MM.1S (cell line): ENCODE data around the gene CYP51A1.

ENCODE experiments used
- DNase-seq: peaks from one replicate; pipeline ENCODE4 v3.0.0-alpha.2; 2015
- H2AFZ ChIP-seq: fragments of 300-600 bp; sonication (generic); 2 replicates; pipeline ENCODE4 v1.6.0; 2016; ENCODE audit warnings: antibody characterized with exemption, low read length
- H3F3A ChIP-seq: fragments of 300-600 bp; sonication (generic); 2 replicates; pipeline ENCODE4 v1.6.1; 2016; ENCODE audit warnings: mild to moderate bottlenecking, antibody characterized with exemption, low read length, moderate library complexity, mixed read lengths; ENCODE audit not compliant: insufficient read depth
- H3K27ac ChIP-seq: fragments of 300-600 bp; sonication (generic); 2 replicates; pipeline ENCODE4 v1.5.1; 2016; ENCODE audit warnings: mild to moderate bottlenecking, low read length
- H3K27me3 ChIP-seq: fragments of 300-600 bp; sonication (generic); replicated peaks from 2 replicates; pipeline ENCODE4 v1.6.0; 2016; ENCODE audit warnings: low read length; ENCODE audit not compliant: insufficient read depth
- H3K36me3 ChIP-seq: fragments of 300-600 bp; sonication (generic); replicated peaks from 2 replicates; pipeline ENCODE4 v1.6.1; 2016; ENCODE audit warnings: mild to moderate bottlenecking, low read length, mixed read lengths; ENCODE audit not compliant: insufficient read depth
- H3K4me1 ChIP-seq: fragments of 300-600 bp; sonication (generic); 2 replicates; pipeline ENCODE4 v1.6.1; 2016; ENCODE audit warnings: low read length, mixed read lengths
- H3K4me2 ChIP-seq: fragments of 300-600 bp; sonication (generic); 2 replicates; pipeline ENCODE4 v1.6.0; 2016; ENCODE audit warnings: low read depth, low read length
- H3K4me3 ChIP-seq: fragments of 300-600 bp; sonication (generic); 2 replicates; pipeline ENCODE4 v1.5.1; 2016; ENCODE audit warnings: low read length, mixed read lengths
- H3K79me2 ChIP-seq: fragments of 300-600 bp; sonication (generic); 2 replicates; pipeline ENCODE4 v1.6.1; 2016; ENCODE audit warnings: mixed run types, low read length, mixed read lengths
- H3K9ac ChIP-seq: fragments of 300-600 bp; sonication (generic); 2 replicates; pipeline ENCODE4 v1.6.1; 2016; ENCODE audit warnings: low read length, mixed read lengths
- H3K9me2 ChIP-seq: fragments of 300-600 bp; sonication (generic); replicated peaks from 2 replicates; pipeline ENCODE4 v1.6.1; 2016; ENCODE audit warnings: mild to moderate bottlenecking, low read length, mixed read lengths; ENCODE audit not compliant: insufficient read depth
- H3K9me3 ChIP-seq: fragments of 300-600 bp; sonication (generic); replicated peaks from 2 replicates; pipeline ENCODE4 v1.6.1; 2016; ENCODE audit warnings: mild to moderate bottlenecking, low read length, mixed read lengths; ENCODE audit not compliant: insufficient read depth
- H4K20me1 ChIP-seq: fragments of 300-600 bp; sonication (generic); 2 replicates; pipeline ENCODE4 v1.6.1; 2016; ENCODE audit warnings: mild to moderate bottlenecking, low read length, moderate library complexity, mixed read lengths; ENCODE audit not compliant: insufficient read depth
- EZH2 ChIP-seq: fragments of 300-600 bp; sonication (generic); optimal IDR thresholded peaks from 2 replicates; pipeline ENCODE3; 2017; ENCODE audit warnings: low read depth, mild to moderate bottlenecking, antibody characterized with exemption, low read length, mixed read lengths
- EZH2phosphoT487 ChIP-seq: fragments of 300-600 bp; sonication (generic); IDR thresholded peaks from 2 replicates; pipeline ENCODE4 v1.6.1; 2018; ENCODE audit warnings: antibody characterized with exemption, low read length
- TF ChIP-seq, protein P1 (sequence below): fragments of 300-600 bp; sonication (generic); IDR thresholded peaks from 2 replicates; pipeline ENCODE4 v1.5.1; 2016; ENCODE audit warnings: antibody characterized with exemption, low read length, mixed read lengths

The CYP51A1 gene

GRCh38 chr7:92071032-92071431 is 63.2 kb downstream of the CYP51A1 start:
- TF ChIP-seq EZH2phosphoT487 (no peak), EZH2 (no peak)
- TF ChIP-seq, protein P1, sequence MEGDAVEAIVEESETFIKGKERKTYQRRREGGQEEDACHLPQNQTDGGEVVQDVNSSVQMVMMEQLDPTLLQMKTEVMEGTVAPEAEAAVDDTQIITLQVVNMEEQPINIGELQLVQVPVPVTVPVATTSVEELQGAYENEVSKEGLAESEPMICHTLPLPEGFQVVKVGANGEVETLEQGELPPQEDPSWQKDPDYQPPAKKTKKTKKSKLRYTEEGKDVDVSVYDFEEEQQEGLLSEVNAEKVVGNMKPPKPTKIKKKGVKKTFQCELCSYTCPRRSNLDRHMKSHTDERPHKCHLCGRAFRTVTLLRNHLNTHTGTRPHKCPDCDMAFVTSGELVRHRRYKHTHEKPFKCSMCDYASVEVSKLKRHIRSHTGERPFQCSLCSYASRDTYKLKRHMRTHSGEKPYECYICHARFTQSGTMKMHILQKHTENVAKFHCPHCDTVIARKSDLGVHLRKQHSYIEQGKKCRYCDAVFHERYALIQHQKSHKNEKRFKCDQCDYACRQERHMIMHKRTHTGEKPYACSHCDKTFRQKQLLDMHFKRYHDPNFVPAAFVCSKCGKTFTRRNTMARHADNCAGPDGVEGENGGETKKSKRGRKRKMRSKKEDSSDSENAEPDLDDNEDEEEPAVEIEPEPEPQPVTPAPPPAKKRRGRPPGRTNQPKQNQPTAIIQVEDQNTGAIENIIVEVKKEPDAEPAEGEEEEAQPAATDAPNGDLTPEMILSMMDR, result no peak
- H3K4me2 ChIP-seq, result no peak overlapping the region
- H4K20me1 ChIP-seq, result no peaks in the 10 kb centered on the region
- no peak overlapping the region for H3K27ac ChIP-seq
- peaks cover 6% of the 10 kb centered on the region; the same call in 1 of the 2 replicates for H3F3A ChIP-seq
- H3K4me1 ChIP-seq, result peaks cover 9% of the 10 kb centered on the region; the same call in 1 of the 2 replicates
- no peaks in the 10 kb centered on the region for H3K9me3 ChIP-seq
- H2AFZ ChIP-seq, result no peak overlapping the region
- no peak overlapping the region for H3K4me3 ChIP-seq
- no peak overlapping the region for H3K9ac ChIP-seq
- no peaks in the 10 kb centered on the region for H3K79me2 ChIP-seq
- no peaks in the 10 kb centered on the region; the same call in 1 of the 2 replicates for H3K36me3 ChIP-seq
- DNase-seq, result no peak
- no peaks in the 10 kb centered on the region for H3K27me3 ChIP-seq
- no peaks in the 10 kb centered on the region for H3K9me2 ChIP-seq

DNA sequence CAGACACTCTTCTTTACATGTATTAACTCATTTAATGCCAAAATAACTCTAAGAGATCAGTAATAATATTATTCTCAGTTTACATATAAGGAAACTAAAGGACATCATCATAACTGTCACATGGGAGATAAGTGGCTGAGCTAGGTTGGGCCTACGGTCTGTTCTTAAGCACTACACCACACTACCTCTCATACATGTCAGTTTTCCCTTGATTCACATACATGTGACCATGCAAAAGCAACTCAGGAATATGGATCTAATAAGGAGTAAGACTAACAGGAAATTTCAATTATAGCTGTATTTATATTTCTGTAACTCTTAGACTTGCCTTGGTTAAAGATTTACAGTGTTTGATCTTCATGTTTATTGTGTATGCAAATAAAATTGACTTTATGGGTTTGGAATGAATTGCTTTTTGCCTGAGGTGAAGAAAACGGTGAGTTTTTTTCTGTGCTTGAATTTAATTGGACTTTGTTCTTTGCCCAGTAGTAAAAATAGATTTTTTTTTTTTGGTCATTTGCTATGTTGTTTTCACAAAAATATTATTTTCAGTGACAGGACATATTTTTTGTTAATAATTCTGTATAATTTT is 69.7 kb downstream of the CYP51A1 start:
- Histone ChIP-seq H3K36me3 (no peaks in the 10 kb centered on the region), H3K79me2 (no peaks in the 10 kb centered on the region), H3K9me2 (no peaks in the 10 kb centered on the region), H2AFZ (no peak overlapping the region), H4K20me1 (no peaks in the 10 kb centered on the region), H3K9ac (no peak overlapping the region), H3K4me3 (no peak overlapping the region), H3K9me3 (no peaks in the 10 kb centered on the region), H3K4me2 (no peak overlapping the region), H3F3A (no peaks in the 10 kb centered on the region), H3K27ac (no peak overlapping the region), H3K27me3 (no peaks in the 10 kb centered on the region), H3K4me1 (no peaks in the 10 kb centered on the region)
- no peak for DNase-seq
- TF ChIP-seq, protein P1, result no peak
- TF ChIP-seq EZH2 (no peak), EZH2phosphoT487 (no peak)
